WTC11 (cell line): Measurements from ENCODE around the gene LYST.

Source experiments
- CTCF ChIP-seq: fragments of 200-600 bp; IDR thresholded peaks from 2 replicates; pipeline ENCODE4 v1.8.0; 2022; ENCODE audit warnings: antibody characterized with exemption
- E2F1 ChIP-seq: sonication (generic); formaldehyde crosslinking; IDR thresholded peaks from 2 replicates; pipeline ENCODE4 v1.8.0; 2022; ENCODE audit warnings: mild to moderate bottlenecking, missing genetic modification reagents
- NFE2L1 ChIP-seq: sonication (generic); formaldehyde crosslinking; IDR thresholded peaks from 2 replicates; pipeline ENCODE4 v1.8.1; 2023; ENCODE audit warnings: missing genetic modification reagents
- TEAD4 ChIP-seq: sonication (generic); formaldehyde crosslinking; IDR thresholded peaks from 2 replicates; pipeline ENCODE4 v1.8.0; 2022; ENCODE audit warnings: mild to moderate bottlenecking, missing genetic modification reagents
- ZNF232 ChIP-seq: sonication (generic); formaldehyde crosslinking; IDR thresholded peaks from 2 replicates; pipeline ENCODE4 v1.8.0; 2022; ENCODE audit warnings: mild to moderate bottlenecking, missing genetic modification reagents

GRCh38 chr1:235873045-235873444, 6.3 kb upstream of the LYST start:
- no peak for TF ChIP-seq NFE2L1 (CRISPR knock-in tag)
- TF ChIP-seq TEAD4, result no peak
- TF ChIP-seq E2F1 (CRISPR knock-in tag), result no peak
- no peak for TF ChIP-seq CTCF
- no peak for TF ChIP-seq ZNF232
